T-helper 2 cell (primary cell): Measurements from ENCODE around the gene BANP.

ENCODE experiments used
- DNase-seq, 5 experiments: peaks; one replicate each; pipeline versions ENCODE4 v3.0.0 to v3.0.0-alpha.2; 2012 to 2022

BANP gene

DNA sequence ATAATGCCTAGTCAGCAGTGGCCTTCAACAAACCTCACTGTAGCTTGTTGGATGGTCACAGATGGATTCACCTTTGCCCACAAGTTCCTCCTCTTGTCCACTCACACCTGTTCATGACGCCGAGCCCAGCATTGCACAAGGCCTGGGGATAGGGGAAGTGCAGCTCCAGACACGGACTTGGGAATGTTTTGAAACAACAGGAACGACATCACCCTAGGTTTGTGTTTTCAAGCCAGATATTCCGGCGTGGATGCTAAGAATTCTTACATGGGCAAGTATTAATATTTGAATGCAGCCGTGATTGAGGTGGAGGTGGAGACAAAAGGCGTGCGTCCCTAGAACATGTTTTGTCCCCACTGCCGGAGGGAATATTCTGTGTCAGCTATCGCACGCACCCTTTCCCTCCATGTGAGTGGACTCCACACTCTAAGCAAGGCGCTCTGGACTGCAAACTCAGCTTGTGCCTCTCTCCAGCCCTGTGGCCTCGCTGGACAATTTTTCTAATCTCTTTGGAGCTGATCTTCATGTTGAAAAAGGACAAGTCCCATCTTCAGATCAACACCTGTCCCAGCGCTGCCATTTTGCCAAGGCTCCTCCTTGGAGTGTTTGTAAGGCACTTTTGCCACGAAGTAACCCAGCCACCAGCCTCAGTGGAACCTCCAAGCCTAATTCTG is 2.0 kb upstream of the BANP start:
- no peak for DNase-seq

DNA sequence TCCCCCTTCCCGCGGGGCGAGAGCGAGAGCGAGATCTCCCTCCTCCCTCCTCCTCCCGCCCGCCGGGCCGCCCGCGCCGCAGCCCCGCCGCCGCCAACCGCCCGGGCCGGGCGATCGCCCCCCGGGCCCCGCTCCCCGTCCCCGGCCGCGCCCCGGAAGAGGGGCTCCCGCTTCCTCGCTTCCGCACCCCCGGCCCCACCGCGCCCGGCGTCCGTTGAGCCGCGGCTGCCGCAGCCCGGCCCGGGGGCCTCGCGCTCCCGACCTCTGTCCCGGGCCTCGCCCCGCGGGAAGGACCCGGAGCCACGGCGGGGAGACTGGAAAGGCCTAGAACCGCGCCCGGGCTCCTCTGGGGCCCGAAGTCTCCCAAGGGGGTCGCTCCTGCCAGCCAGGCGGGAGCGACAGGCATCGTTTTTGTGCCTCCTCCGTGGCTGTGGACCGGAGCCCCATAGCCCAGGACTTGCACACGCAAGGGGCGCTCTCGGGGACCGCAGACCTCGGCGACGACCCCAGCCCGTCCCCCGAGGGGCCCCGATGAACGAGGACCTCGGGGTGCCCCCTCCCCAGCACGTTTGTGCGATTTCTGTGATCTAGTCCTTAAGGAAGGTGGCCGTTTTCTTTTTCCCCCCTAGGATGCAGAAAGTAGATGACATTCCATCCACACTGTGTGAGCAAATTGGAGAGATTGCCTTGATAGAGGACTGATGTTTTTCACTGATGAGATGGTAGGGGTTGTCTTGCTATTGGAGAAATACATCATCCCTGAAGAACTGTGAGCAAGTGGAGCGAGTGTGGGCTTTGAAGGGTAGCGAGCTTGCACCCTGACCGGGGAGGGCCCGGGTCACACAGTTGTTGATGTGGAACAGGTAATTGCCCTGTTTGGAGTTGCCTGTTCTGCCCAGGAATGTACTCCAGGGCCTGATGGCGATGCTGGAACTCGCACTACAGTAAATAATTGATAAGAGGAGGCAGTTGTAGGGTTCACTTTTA is 611 bp downstream of the BANP start:
- peak in 1 of 5 experiments; percentile 55 for DNase-seq

DNA sequence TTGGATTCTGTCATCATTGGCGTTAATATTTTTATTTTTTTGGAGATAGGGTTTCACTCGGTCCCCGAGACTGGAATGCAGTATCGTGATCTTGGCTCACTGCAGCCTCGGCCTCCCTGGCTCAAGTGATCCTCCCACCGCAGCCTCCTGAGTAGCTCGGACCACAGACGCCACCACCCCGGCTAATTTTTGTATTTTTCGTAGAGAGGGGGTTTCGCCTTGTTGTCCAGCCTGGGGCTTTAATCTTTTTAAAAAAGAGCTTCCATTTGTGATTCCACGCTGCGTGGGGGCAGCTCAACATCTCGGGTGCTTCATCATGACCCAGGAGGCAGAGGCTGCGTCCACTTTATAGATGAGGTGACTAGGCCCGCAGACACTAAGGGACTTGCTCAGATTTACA is 1.5 kb downstream of the BANP start:
- no peak for DNase-seq

DNA sequence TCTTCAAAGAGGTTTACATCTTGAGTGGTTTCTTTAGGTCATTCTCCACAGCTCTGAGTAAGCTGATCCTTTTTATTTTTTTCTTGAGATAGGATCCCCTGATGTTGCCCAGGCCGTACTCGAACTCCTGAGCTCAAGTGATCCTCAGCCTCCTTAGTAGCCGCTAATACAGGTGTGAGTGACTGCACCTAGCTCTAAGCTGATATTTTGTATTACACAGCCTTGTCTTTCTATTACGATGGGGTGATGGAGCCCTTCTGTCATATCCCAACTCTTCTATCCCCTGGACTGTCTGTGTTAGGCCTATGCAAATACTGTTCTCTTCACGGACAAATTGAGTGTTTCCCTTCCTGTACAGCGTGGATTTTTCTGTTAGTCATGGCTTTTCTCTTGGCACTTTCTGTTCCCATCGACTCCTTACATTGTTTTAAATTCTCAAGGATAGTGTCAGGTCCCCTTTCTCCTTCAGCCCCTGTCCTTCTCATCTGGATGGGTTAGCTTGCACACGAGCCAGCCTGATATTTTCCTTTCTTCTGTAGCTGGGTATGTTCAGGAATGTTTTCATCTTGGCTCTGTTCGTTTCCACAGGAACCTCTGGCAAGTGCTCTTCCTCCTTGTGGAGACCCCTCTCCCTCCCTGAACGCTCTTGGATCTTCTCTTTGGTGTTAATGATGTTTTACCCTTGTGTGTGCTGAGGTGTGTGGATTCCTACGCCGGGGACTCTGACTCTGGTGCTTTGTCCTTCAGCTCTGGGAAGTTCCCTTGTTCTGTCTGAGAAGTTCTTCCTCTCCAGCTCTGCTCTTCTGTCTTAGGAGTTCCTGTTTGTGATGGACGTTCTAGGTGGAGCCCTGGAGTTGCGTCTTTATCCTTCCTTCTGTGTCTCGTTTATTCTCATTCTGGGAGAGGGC is 2.3 kb downstream of the BANP start:
- no peak for DNase-seq

DNA sequence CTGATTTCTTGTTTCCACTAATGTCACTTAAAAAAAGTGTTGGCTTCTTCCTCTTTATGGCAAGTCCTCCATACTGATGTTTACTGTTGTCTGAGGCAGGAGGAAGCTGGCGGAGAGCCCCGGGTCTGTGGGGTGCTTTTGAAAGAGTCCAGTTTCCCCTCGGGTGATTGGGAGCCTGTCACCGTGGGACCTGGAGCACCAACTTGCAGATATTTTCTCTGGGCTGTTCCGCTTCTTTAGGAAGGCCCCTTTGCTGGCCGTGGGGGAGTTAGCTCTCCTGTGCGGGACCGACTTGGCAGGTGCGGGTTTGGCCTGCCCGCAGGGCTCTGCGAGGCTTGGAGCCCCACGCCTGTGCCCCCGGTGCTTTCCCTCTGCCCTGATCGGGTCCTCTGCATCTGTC is 3.1 kb downstream of the BANP start:
- no peak for DNase-seq

DNA sequence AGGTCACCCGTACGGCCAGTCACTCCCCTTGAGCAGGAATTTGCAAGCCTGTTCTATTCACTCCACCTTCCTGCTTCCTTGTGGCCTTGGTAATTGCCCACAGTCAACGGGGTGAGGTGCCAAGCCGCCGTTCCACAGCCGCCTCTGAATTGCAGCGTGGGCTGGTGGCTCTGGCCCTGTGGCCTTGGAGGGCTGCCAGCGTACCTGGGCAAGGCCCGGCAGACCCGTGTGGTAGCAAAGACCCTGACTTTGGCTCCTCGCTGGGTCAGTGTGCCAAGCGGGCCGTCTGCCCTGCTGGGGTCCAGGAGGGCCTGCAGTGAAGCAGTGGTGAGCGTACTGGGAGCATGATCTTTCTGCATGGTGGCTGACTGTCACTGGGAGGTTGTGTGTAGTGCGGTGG is 3.6 kb downstream of the BANP start:
- no peak for DNase-seq

DNA sequence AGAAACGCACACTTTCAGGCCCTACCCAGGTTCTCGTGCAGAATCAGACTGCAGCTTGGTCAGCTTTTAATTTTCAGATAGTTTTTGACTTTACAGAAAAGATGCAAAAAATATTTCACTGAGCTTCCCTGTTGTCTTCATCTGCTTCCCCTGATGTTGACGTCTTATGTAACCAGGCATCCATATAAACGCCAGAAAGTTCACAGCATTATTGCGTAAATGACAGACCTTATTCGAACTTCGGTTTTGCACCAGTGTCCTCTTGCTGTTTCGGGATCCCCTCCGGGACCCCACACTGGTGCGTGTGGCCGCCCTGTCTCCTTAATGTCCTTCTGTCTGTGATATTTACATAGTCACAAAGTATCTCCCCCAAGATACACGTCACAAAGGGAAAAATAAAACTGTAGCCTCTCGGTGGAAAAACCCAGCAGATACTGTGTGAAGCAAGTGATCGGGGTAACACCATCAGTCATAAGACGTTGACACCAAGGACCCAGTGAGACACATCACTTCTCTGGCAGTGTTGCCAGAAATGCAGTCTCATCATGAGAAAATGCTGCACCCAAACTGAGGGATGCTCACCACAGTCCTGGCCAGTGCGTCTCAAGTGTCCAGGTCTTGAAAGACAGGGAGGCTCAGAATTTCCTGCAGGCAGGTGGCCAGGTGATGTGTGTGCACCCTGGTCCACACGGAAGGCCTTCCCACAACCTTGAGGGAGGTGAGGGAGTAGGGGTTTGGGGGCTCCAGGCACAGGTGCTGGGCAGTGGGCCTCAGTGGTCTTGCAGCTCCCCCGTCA is 4.3 kb downstream of the BANP start:
- peak in 1 of 5 experiments; percentile 56 for DNase-seq

DNA sequence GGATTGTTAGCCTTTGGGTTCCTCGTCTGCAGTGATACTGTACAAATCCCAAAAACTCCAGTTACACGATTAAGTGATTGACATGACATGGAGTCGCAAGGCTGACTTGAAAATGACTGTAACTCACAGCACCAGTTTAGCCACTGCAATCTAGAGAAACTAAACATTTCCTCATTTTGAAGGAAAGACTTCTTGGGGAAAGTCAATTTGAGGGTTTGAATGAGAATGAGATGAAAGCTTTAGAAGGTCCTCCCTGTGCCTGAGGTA is 4.8 kb downstream of the BANP start:
- DNase-seq, result no peak

DNA sequence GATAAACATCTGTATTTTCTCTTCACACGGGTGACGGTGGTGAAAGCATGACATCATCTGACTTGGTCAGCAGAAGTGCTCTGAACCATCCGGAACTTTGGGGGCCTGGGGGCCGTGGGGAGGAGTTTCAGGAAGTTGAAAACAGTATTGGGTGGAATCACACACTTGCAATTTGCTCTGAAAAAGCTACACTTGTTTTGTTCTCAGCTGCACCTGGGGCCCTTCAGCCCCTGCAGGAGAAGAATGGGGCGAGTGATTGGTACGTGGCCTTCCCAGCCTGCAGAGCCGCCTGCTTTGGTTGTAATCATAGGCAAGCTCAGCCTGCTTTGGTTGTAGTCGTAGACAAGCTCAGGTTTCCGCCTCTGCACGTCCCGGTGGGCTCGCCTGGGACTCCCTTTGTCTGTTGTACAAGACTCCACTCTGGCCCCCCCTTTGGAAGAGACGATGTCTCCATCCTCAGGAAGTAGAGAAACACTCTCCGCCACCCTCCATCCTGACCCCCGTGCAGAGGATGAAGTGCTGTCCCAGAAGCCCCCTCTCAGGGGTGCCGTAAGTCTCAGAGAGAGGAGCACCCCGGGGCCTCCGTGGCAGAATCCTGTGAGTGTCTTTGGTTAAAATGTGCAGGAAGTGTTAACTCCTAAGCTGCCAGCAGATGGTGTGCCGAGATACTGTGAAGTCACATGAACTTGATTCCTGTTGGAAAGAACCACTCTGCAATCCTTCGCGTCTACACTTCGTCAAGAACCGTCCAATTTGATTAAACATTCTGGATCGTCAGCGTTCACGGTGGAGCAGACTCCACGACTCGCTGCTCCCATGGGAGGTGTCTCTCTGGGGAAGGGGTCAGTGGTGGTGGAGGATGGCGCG is 5.4 kb downstream of the BANP start:
- DNase-seq, result peak in 4 of 5 experiments; percentile 57 to 94 (median 71)

DNA sequence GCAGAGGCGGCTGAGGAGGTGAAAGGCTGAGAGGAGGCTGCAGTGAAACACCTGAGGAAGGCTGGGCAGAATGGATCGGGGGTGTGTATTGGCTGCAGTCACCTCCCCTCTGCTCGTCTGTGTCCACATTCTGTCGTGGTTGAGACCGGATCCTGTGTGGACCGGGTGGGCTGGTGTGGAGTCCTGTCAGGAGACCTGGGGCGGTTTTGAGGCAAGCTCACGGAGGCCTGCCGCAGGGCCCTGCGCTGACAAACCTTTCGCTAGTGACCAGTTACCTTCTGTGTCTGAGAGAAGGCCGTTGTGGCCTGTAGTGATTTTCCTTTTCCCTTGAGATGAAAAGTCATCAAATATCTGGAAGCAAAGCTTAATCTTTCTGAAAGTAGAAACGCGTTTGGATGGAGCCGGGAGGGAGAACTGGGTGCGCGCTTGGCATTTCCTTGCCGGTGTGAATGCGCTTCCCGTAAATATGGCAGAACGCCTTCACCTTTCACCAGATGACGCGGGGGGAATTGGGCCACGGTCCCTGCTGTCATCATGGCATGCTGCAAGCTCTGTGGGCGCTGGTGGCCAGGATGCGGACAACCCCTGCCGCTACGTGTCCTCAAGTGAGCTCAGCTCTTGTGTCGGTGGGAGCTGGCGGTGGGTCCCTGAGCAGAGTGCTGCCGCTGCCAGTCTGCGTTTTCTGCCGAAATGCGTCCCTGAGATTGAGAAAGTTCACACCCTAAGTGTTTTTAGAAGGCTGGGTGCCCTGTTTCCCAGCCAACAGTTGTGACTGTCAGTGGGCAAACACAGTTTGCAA is 6.3 kb downstream of the BANP start:
- no peak for DNase-seq

DNA sequence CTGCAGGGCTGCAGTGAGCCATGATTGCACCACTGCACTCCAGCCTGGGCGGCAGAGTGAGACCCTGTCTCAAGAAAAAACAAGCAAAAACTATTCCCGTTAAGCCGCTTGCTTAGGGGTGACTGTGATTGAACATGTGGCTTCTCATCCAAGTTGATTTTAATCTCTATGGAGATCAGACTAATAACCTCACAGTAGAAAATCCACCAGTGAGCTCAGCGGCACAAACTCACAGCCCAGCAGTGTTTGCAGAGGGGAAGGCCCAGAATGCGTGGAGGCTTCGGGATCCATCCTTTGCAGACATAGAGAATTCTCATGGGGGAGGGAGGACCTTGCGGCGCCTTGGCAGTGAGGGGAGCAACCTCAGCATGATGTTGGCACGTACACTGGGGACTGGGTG is 7.4 kb downstream of the BANP start:
- DNase-seq, result no peak

DNA sequence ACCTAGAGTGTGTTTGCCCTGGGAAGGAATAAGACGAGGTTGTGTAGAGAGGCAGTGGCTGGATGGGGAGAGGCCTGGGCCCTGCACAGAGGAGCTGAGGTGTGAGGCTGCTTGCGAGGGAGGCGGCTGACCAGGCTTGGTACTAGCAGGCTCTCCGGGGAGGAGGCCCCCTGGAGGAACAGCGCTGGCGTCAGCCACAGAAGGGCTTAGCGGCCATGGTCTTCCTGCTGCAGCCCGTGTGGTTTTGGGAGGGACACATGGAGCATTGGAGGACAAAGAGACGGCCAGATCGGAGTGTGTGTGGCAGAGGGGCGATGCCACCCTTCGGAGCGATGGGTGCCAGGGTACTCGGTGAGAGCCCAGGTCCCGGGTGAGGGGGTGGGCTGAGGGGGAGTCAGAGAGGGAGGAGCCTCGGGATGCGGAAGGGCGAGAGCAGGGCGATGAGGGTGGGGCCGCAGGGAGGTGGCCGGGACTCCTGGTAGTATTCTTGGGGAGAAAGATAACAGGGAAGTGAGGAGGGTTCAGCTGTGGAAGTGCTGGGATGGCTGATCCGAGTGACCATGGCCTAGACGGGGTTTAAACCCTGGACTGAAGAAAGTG is 8.3 kb downstream of the BANP start:
- DNase-seq, result no peak

DNA sequence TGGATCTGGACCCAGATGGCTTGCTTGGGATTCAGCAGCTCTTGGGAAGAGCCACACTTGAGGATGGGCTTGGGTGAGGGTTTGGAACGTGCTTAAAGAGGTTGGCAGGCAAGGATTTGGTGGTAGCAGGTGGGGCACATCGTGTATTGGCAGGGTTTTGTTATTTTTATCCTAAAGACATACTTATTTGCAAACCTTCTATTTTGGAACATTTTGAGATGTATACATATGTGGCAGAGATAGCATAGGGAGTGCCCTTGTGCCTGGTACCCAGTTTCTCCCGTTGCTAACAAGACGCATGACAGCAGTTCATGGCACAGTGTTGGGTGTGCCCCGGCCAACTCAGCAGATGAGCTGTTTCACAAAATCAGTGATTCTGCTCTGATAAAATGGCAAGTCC is 9.1 kb downstream of the BANP start:
- no peak for DNase-seq

DNA sequence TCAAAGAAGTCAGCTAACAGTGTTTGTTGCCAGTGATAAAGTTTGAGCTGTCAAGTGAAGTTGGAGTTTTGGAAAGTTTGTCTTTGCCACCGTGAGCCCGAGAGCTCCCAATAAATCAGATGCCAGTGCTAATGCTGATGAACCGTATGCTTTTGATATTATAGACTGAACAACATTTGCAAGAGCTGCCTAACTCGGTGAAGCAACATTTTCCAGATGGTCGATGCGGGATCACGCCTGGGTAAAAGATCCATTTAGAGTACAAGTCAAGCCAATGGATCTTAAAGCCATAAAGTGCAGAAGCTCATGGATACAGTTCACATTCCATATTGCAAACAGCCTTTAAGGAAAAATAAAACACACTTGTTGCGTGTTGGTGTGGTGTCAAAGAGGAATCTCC is 9.6 kb downstream of the BANP start:
- no peak for DNase-seq

DNA sequence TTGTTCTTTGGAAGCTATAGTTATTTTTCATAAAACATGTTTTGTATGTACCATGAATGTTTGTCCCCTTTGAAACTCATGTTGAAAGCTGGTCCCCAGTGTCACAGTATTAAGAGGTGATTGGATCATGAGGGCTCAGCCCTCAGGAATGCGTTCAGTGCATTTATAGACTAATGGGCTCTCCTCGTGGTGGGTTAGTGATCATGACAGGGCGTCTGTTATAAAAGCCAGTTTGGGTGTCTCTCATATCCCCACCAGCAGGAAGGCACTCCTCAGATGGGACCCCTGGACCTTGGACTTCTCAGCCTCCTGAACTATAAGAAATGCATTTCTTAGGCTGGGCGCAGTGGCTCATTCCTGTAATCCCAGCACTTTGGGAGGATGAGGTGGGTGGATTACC is 10.4 kb downstream of the BANP start:
- no peak for DNase-seq

DNA sequence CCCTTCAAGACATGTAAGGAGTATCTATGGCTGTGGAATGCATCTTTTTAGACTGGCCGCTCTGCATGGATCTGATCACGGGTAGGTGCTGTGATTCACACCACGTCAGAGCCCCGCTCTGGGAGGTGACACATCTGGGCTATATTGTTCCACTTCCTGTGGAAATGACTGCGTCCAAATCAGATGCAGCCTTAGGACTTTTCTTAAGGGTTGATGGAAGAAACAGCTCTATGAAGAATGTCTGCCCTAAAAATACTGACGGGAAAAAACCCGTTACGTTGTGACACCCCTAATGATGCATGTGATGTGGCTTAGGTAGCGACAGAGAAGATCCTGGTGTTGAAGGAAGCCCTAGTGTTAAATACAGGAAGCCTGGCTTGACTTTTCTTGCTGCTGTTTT is 12.2 kb downstream of the BANP start:
- peak in 4 of 5 experiments; percentile 18 to 85 (median 60) for DNase-seq

DNA sequence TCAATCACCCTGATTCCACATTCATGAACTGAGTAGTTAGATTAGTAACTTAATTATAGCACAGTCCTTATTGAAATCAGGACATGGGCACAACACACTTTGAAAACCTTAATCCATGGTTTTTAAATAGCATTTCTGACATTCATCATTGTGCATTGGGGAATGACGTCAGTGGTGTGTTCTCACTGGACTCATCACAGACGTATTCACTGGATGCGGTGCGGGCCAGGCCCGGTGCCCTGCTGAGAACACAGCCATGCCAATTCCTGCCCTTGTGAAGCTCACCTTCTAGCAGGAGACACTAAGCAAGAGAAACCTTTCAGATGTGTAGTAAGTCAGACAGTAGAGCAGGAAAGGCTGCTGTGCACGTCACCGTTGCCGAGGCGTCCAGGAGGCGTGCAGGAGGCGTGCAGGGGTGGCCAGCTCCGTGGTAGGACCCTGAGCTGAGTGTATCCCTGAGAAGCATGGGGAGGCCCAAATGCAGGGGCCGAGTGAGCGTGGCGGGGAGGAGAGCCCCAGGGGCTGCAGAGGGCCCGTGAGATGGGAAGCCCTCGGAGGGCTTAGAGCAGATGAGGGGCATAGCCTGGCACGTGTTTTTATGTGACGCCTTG is 12.9 kb downstream of the BANP start:
- no peak for DNase-seq

DNA sequence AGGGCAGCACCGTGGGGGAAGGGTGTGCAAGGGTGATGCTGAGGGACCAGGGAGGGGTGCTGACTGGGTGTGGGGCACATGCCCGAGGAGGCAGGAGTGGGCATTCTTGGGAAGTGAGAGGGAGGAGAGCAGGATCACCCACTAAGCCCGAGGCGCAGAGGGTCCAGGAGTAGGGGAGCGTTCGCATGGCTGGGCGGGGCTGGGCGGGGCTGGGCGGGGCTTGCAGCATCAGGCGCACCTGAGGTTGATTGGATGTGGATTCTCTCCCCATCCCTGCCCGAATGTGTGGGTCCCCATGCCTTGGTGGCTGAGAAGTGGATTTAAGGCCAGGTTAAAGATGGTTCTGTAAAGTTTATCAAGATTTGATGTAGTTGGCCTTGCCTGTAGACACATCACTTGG is 14.2 kb downstream of the BANP start:
- no peak for DNase-seq

DNA sequence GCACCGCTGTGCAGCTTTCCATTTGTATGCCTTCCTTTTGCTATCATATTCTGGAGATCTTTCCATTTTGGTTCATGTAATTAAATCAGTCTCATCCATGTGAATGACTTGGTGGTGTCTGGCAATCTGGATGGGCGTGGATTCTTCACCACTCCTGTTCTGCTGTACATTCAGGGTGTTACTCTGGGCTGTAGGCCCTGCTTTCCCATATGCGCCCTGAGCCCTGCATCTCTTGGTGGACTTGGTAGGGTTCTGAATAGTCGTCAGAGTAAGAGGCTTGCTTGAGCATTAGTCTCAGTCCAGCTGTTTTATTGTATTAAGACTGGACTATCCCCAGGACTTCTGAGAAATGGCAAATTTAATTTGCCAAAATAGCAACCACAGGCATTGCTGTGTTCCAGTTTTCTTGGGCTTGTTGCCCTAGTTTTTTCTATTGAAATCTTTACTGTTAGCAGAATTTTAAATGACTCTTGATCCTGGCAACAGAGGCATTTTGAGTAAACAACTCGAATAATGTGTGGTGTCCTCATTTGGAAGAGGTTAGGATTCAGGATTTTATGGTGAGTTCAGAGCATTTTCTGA is 14.9 kb downstream of the BANP start:
- no peak for DNase-seq
